Measurements from ENCODE around the gene MYL6.

MYL6 gene

DNA sequence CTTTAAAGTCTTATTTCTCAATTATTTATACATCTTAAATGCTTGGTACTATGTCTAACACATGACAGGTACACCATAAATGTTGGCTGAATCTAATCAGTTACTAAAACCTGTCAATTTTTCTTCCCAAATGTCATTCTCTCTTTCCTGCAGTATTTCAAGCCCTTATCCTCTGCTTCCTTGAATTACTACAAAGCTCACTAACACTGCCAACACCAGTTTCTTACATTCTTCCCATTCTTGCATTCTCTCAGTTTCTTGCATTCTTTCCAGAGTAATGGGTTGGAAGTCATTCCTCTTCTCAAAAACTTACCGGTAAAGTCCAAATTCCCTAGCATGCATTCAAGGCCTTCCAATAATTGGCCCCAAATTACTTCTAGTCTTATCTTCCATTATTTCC, 40.7 kb downstream of the MYL6 start:
- TF ChIP-seq ARNT (IDR thresholded peaks at IDR 0.05) = no peak
- TF ChIP-seq HDGF (IDR thresholded peaks at IDR 0.05; ENCODE audit: borderline replicate concordance) = no peak
- TF ChIP-seq BHLHE40 (IDR thresholded peaks at IDR 0.05; ENCODE audit: borderline replicate concordance) = no peak
- TF ChIP-seq SP1 (IDR thresholded peaks at IDR 0.05) = no peak
- no peak for TF ChIP-seq FOXA1 (IDR thresholded peaks at IDR 0.05)
- no peak for TF ChIP-seq SUZ12 (IDR thresholded peaks at IDR 0.05)
- TF ChIP-seq TARDBP (IDR thresholded peaks at IDR 0.05) = no peak
- no peak for TF ChIP-seq ELF4 (IDR thresholded peaks at IDR 0.05)
- no peak for TF ChIP-seq FOXM1 (IDR thresholded peaks at IDR 0.05; ENCODE audit: borderline replicate concordance)
- TF ChIP-seq LEF1 (IDR thresholded peaks at IDR 0.05; ENCODE audit: borderline replicate concordance) = no peak
- no peak for TF ChIP-seq CTBP1 (IDR thresholded peaks at IDR 0.05; ENCODE audit: borderline replicate concordance)
- no peak for TF ChIP-seq ZNF384 (IDR thresholded peaks at IDR 0.05)
- TF ChIP-seq FOXK2 (IDR thresholded peaks at IDR 0.05) = no peak
- TF ChIP-seq L3MBTL2 (conservative IDR thresholded peaks at IDR 0.05) = no peak
- TF ChIP-seq, protein P1, sequence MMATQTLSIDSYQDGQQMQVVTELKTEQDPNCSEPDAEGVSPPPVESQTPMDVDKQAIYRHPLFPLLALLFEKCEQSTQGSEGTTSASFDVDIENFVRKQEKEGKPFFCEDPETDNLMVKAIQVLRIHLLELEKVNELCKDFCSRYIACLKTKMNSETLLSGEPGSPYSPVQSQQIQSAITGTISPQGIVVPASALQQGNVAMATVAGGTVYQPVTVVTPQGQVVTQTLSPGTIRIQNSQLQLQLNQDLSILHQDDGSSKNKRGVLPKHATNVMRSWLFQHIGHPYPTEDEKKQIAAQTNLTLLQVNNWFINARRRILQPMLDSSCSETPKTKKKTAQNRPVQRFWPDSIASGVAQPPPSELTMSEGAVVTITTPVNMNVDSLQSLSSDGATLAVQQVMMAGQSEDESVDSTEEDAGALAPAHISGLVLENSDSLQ (IDR thresholded peaks at IDR 0.05) = no peak
- TF ChIP-seq NFRKB (IDR thresholded peaks at IDR 0.05) = no peak
- ChIA-PET CTCF (interaction anchor here (0.7 kb wide), 1 partner anchor 23 kb away, joined by 3 read pairs; the partner anchor contains the start of gene RNF41), POLR2A (interaction anchor here (1.9 kb wide), 1 partner anchor 23 kb away, joined by 8 read pairs; the partner anchor contains the start of gene RNF41)
- DNase-seq (ENCODE audit: extremely low spot score) = no peak

DNA sequence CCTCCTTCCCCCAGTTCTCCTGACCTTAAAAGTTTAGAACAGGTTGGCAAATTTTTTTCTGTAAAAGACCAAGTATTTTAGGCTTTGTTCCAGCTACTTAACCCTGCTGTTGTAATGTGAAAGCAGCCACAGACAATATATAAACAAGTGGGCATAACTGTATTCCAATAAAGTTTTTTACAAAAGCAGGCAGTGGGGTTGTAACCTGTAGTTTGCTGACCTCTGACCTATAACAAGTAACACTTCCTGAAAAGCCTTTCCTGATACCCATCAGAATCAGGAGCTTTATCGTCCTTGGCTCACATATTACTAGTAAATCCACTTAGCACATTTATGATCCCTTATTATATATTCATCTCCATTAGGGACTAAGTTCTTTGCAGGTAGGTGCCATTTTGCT, 44.2 kb downstream of the MYL6 start:
- TF ChIP-seq NFRKB (IDR thresholded peaks at IDR 0.05) = no peak
- TF ChIP-seq ARNT (IDR thresholded peaks at IDR 0.05) = no peak
- no peak for TF ChIP-seq BHLHE40 (IDR thresholded peaks at IDR 0.05; ENCODE audit: borderline replicate concordance)
- TF ChIP-seq, protein P1 (IDR thresholded peaks at IDR 0.05) = no peak
- no peak for TF ChIP-seq HDGF (IDR thresholded peaks at IDR 0.05; ENCODE audit: borderline replicate concordance)
- TF ChIP-seq FOXK2 (IDR thresholded peaks at IDR 0.05) = no peak
- no peak for TF ChIP-seq CTBP1 (IDR thresholded peaks at IDR 0.05; ENCODE audit: borderline replicate concordance)
- no peak for TF ChIP-seq FOXA1 (IDR thresholded peaks at IDR 0.05)
- no peak for TF ChIP-seq SP1 (IDR thresholded peaks at IDR 0.05)
- TF ChIP-seq L3MBTL2 (conservative IDR thresholded peaks at IDR 0.05) = no peak
- no peak for TF ChIP-seq LEF1 (IDR thresholded peaks at IDR 0.05; ENCODE audit: borderline replicate concordance)
- TF ChIP-seq FOXM1 (IDR thresholded peaks at IDR 0.05; ENCODE audit: borderline replicate concordance) = no peak
- ChIA-PET CTCF (interaction anchor here (0.6 to 1.8 kb wide), 5 partner anchors 13 to 118 kb away, joined by 3 to 11 read pairs (median 3); partner anchors contain the start of genes ANKRD52, RNF41 and SMARCC2), POLR2A (interaction anchor here (3.1 kb wide), 1 partner anchor 19 kb away, joined by 21 read pairs; the partner anchor contains the start of gene RNF41)
- no peak for DNase-seq (ENCODE audit: extremely low spot score)

DNA sequence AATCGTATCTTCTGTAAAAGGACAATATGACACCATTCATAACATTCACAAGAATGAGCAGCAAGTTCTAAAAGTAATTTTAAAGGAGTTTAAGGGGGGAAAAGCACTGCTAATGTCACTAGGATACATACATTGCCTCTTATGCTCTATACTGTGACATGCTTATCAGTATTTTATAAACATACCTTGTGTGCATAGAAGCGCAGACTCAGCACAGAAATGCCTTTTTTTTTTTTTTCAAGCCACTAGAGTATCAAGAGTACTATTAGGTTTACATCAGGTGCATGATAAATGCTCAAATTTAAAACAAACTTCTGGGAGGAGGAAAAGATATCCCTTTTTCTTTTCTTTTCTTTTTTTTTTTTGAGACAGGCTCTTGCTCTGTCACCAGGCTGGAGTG, 44.7 kb downstream of the MYL6 start:
- ChIA-PET CTCF (interaction anchor here (0.6 to 1.3 kb wide), 2 partner anchors 13 to 118 kb away, joined by 3 read pairs; partner anchors contain the start of gene SMARCC2), POLR2A (interaction anchor here (3.1 kb wide), 1 partner anchor 19 kb away, joined by 21 read pairs; the partner anchor contains the start of gene RNF41)
- DNase-seq (ENCODE audit: extremely low spot score) = no peak
- TF ChIP-seq NFRKB (IDR thresholded peaks at IDR 0.05) (no peak), TARDBP (IDR thresholded peaks at IDR 0.05) (no peak), ELF4 (IDR thresholded peaks at IDR 0.05) (no peak), FOXM1 (IDR thresholded peaks at IDR 0.05; ENCODE audit: borderline replicate concordance) (no peak), SUZ12 (IDR thresholded peaks at IDR 0.05) (no peak), LEF1 (IDR thresholded peaks at IDR 0.05; ENCODE audit: borderline replicate concordance) (no peak), ARNT (IDR thresholded peaks at IDR 0.05) (no peak), CTBP1 (IDR thresholded peaks at IDR 0.05; ENCODE audit: borderline replicate concordance) (no peak), L3MBTL2 (conservative IDR thresholded peaks at IDR 0.05) (no peak), ZNF384 (IDR thresholded peaks at IDR 0.05) (no peak), FOXK2 (IDR thresholded peaks at IDR 0.05) (no peak), HDGF (IDR thresholded peaks at IDR 0.05; ENCODE audit: borderline replicate concordance) (no peak), FOXA1 (IDR thresholded peaks at IDR 0.05) (no peak), BHLHE40 (IDR thresholded peaks at IDR 0.05; ENCODE audit: borderline replicate concordance) (no peak), SP1 (IDR thresholded peaks at IDR 0.05) (no peak)
- TF ChIP-seq, protein P1 (IDR thresholded peaks at IDR 0.05) = no peak

DNA sequence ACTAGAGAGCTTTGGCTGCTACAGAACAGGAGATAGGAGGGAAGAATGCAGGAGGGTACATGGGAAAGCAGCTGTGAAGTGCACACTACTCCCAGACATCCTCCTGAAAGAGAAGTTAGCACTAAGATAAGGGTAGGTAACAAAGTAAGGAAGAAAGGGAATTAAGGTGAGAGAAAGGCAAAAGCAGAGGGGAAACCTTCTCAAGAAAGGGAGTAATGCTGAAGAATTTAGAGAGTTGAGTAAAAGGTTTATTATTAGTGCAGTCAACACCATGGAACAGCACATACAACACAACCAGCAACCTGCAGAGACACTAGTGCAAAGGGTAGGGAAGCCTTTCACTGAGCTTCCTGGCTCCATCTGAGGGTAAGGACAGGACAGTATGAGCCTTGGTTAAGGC, 46.1 kb downstream of the MYL6 start:
- TF ChIP-seq ZNF384 (IDR thresholded peaks at IDR 0.05) (no peak), FOXA1 (IDR thresholded peaks at IDR 0.05) (no peak), HDGF (IDR thresholded peaks at IDR 0.05; ENCODE audit: borderline replicate concordance) (no peak), CTBP1 (IDR thresholded peaks at IDR 0.05; ENCODE audit: borderline replicate concordance) (no peak)
- no peak for DNase-seq (ENCODE audit: extremely low spot score)
- ChIA-PET CTCF (interaction anchor here (3.8 kb wide), 1 partner anchor 17 kb away, joined by 28 read pairs; the partner anchor contains the start of gene RNF41), POLR2A (interaction anchor here (1.7 to 6.0 kb wide), 2 partner anchors 17 to 22 kb away, joined by 5 to 70 read pairs; partner anchors contain the start of gene RNF41)

DNA sequence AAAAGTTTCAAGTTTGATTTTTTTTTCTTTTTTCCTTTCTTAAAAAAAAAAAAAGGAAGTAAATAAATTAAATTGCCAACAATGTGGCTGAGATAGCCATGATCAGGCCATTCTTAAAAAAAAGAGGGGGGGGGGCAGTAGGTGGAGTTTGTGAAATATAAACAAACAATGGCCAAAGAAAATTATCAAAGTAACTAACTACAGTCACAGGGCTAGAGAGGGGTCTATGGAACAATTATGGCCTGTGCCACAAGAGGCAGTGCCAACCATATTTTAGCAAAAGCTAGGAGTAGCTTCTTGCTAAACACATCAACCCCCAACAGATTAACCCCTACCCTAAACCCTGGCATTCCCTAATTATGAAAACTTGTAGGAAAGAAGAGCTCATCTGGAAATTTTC, 47.3 kb downstream of the MYL6 start:
- CTCF ChIA-PET = interaction anchor here (0.6 to 3.8 kb wide), 4 partner anchors 16 to 87 kb away, joined by 6 to 28 read pairs (median 8); partner anchors contain the start of genes RNF41, SMARCC2 and ZC3H10
- POLR2A ChIA-PET = interaction anchor here (1.4 to 6.0 kb wide), 3 partner anchors 16 to 87 kb away, joined by 5 to 70 read pairs (median 5); partner anchors contain the start of genes RNF41 and ZC3H10
- DNase-seq (ENCODE audit: extremely low spot score) = no peak
- TF ChIP-seq L3MBTL2 (conservative IDR thresholded peaks at IDR 0.05) (no peak), NFRKB (IDR thresholded peaks at IDR 0.05) (no peak), HDGF (IDR thresholded peaks at IDR 0.05; ENCODE audit: borderline replicate concordance) (no peak), BHLHE40 (IDR thresholded peaks at IDR 0.05; ENCODE audit: borderline replicate concordance) (no peak), SUZ12 (IDR thresholded peaks at IDR 0.05) (no peak), SP1 (IDR thresholded peaks at IDR 0.05) (no peak), LEF1 (IDR thresholded peaks at IDR 0.05; ENCODE audit: borderline replicate concordance) (no peak)

Data from HEK293T (cell line).